HL-60 (cell line): ENCODE results near the gene C20orf202.

ENCODE experiments used
- DNase-seq, 2 experiments: peaks; one replicate each; pipeline ENCODE4 v3.0.0-alpha.2; 2010 to 2020; ENCODE audit warnings: low read depth in 1 of 2, low spot score in 1 of 2
- H3K27ac ChIP-seq: fragments of 250-450 bp; sonication (Bioruptor Pico); replicated peaks from 2 replicates; pipeline ENCODE4 v1.5.1; 2020; ENCODE audit warnings: mild to moderate bottlenecking, moderate library complexity
- H3K27me3 ChIP-seq: fragments of 250-450 bp; sonication (Bioruptor Pico); 2 replicates; pipeline ENCODE4 v1.5.1; 2021; ENCODE audit warnings: mild to moderate bottlenecking, moderate library complexity; ENCODE audit not compliant: insufficient read depth, poor library complexity, severe bottlenecking
- H3K4me3 ChIP-seq: replicated peaks from 2 replicates; pipeline ENCODE4 v1.5.1; 2011; ENCODE audit warnings: mild to moderate bottlenecking, control low read depth, low read length; ENCODE audit not compliant: insufficient read depth
- CTCF ChIP-seq: IDR thresholded peaks from one replicate; pipeline ENCODE4 v1.5.1; 2011; ENCODE audit warnings: low read length, control low read depth, inconsistent platforms; ENCODE audit not compliant: insufficient read depth
- GABPA ChIP-seq: IDR thresholded peaks from 2 replicates; pipeline ENCODE4 v1.6.1; 2012; ENCODE audit warnings: low read depth
- POLR2AphosphoS5 ChIP-seq: IDR thresholded peaks from 2 replicates; pipeline ENCODE4 v1.6.1; 2012; ENCODE audit warnings: low read depth
- REST ChIP-seq: IDR thresholded peaks from 2 replicates; pipeline ENCODE4 v1.6.1; 2012; ENCODE audit warnings: low read depth; ENCODE audit not compliant: insufficient replicate concordance
- SPI1 ChIP-seq: IDR thresholded peaks from 2 replicates; pipeline ENCODE4 v1.6.1; 2012; ENCODE audit warnings: low read depth, mild to moderate bottlenecking, borderline replicate concordance

Gene C20orf202

GRCh38 chr20:1163653-1164052 is 39.6 kb upstream of the C20orf202 start:
- no peak for DNase-seq
- Histone ChIP-seq H3K27me3 (no peaks in the 10 kb centered on the region), H3K27ac (no peak overlapping the region), H3K4me3 (no peak overlapping the region)
- TF ChIP-seq GABPA: no peak
- no peak for TF ChIP-seq REST
- TF ChIP-seq CTCF: no peak
- TF ChIP-seq SPI1: no peak

DNA sequence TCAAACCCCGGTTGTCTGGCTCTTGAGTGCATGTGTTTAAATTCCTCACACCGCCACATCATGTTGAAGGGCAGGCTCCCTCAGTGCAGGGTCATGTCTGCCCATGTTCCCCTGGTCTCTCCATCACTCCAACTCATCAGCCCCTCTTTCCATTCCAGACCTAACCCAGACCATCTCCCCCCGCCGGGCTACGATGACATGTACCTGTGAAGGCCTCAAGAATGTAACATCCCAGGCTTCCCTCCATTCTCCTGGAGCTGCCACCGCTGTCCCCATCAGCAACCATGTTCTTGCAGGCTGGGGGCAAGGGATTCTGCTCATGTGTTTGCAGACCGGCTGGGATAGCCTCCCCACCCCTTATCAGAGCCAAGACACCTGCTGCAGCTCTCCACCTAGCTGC is 38.4 kb upstream of the C20orf202 start:
- no peak for DNase-seq

GRCh38 chr20:1165521-1165920 is 37.7 kb upstream of the C20orf202 start:
- Histone ChIP-seq H3K27ac (no peak overlapping the region), H3K4me3 (no peak overlapping the region), H3K27me3 (no peaks in the 10 kb centered on the region)
- no peak for DNase-seq
- TF ChIP-seq POLR2AphosphoS5: no peak
- TF ChIP-seq REST: no peak
- no peak for TF ChIP-seq CTCF
- no peak for TF ChIP-seq SPI1
- no peak for TF ChIP-seq GABPA

More for the DNA sequence above, 38.4 kb upstream of the C20orf202 start:
- Histone ChIP-seq H3K4me3 (no peak overlapping the region), H3K27me3 (no peaks in the 10 kb centered on the region), H3K27ac (no peak overlapping the region)
- TF ChIP-seq REST (no peak), CTCF (no peak)
